Stimulated activated CD4-positive, alpha-beta T cell treated with anti-CD3 and anti-CD28 coated beads, Interleukin-1b, Interleukin-23, amount 100 ng/mL, for 4 hours (primary cell): ENCODE data around the gene SMIM43.
"Not testable (repeated sequence)": the region's sequence is repeated elsewhere in the genome, so short reads cannot be mapped to it uniquely, and the experiment has no call there.

Experiments
- DNase-seq, 2 donors: peaks; one replicate each; pipeline ENCODE4 v3.0.0-alpha.2; 2020; ENCODE audit warnings: low read depth in 2 of 2

Gene SMIM43

DNA sequence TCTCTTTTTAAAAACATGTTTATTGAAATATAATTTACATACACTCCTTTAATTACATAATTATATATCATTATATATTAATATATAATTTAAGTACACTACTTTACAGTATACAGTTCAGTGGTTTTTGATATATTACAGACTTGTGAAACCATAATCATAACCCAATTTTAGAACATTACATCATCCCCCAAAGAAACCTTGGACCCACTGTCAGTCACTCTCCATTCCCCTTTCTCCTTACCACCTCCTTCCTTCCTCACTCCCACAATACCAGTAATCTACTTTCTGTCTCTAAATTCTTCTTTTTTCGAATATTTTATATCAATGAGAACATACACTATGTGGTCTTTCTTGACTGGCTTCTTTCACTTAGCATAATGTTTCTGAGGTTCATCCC lies 18.2 kb upstream of the SMIM43 start:
- DNase-seq, result no peak

GRCh38 chr4:121778991-121779628 lies 14.1 kb upstream of the SMIM43 start:
- no peak for DNase-seq

DNA sequence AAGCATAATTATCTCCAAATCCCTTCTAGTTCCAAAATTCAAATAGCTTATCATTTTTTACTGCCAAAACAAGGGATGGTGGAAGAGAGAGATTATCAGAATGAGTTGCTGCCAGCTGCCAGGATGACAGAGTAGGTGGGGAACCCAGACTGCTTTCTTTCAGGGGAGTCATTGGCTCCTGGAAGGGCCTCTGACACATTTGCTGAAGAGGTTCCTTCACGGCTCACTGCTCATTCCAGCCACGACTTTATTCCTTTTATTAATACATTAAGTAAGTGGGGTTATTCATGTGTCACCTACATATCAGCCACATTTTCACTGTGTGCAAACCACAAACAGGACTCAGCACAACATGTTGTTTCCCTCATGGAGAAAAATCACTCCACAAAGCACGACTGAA lies 12.7 kb upstream of the SMIM43 start:
- no peak for DNase-seq

DNA sequence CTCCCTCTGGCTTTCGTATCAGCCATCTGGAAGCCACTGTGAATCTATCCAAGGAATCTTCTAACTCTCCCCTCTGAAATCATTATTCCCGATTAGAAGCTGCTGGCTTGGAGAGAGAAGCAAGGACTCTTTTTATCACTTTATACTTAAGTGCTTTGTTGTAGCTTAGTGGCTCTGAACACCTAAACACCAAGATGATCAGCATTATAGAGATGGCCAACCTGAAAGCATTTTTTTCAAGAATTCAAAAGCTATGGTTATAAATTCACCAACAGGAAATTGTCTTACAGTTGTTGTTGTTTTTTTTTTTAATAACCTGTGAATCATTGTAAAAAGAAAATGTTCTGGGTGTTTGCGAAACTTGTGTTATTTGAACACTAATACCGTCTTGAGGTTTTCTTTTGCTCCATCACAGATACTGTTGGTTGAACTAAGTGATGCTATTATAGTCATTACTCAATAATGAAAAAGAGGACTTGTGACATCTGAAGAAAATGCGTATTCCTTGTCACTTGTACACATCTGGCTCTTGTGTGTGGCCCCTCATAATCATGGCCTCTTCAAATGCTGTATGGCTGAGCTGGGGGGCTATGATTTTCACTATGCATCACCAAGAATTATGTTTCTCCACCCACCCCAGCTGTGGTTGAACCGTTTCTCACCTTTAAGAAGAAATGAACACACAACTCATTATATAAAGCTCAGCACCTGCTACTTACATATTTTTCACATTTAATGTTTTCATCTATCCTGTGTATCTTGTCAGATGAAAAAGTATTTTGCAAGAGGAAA lies 11.8 kb upstream of the SMIM43 start:
- no peak for DNase-seq

- no peak for DNase-seq
These were observed 8.9 kb upstream of the SMIM43 start for GRCh38 chr4:121773883-121774282.

DNA sequence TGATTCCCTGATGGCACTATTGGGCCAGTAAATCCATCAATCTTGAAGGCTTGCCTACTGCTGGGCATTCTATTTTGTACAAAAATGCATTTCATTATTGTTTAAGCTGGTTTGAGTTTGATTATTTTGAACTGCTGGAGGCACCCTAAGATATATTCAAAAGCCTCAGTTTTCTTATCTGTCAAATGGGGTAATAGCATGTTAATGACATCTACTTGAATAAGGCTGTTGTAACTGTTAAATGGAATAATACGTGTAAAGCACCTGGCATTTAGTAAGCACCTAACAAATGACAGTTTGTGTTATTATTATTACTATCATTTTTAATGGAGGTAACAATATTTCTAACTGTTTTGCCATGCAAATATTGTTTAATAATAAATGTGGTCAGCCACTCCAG lies 6.9 kb upstream of the SMIM43 start:
- DNase-seq, result no peak

DNA sequence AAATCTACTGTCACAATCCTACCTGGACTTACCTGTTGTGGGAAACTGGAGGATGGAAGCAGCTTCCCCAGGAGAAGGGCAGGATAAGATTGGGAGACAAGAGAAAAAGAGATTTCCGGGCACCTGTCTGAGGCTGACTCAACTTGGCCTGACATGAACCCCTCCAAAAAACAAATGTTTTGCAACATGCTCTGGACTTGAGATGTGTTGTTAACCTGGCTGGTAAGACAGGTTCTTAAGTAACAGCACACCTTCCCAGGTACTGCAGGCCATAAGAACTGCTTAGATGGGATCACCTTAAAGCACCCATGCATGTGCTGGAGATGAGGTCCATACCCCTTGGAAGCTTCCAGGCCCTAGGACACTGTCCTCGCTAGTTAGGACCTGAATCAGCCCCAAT lies 4.4 kb upstream of the SMIM43 start:
- DNase-seq, result no peak

GRCh38 chr4:121767166-121767565 lies 2.2 kb upstream of the SMIM43 start:
- DNase-seq, result no peak

DNA sequence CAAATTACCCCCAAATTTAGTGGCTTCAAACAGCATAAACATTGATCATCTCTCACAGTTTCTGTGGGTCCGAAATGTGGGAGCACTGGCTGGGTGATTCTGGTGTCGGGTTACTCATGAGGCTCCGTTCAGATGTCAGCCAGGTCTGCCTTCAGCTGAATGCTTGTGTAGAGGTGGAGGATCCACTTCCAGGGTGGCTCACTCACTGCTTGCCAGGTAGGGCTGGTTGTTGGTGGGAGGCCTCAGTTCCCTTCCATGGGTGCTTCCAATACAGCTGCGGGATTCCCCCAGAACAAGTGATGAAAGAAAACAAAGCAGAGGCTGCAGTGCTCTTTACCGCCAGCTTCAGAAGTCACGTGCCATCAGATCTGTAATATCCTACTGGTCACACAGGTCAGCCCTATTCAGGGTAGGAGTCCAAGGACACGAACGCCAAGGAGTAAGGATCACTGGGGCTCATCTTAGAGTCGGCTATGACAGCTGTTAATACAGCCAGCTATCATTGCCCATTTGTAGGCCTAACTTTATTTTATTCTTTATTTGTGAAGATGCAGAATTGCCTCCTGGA lies 1.1 kb upstream of the SMIM43 start:
- DNase-seq, result no peak

GRCh38 chr4:121765368-121765705 lies 373 bp upstream of the SMIM43 start:
- DNase-seq, result no peak

DNA sequence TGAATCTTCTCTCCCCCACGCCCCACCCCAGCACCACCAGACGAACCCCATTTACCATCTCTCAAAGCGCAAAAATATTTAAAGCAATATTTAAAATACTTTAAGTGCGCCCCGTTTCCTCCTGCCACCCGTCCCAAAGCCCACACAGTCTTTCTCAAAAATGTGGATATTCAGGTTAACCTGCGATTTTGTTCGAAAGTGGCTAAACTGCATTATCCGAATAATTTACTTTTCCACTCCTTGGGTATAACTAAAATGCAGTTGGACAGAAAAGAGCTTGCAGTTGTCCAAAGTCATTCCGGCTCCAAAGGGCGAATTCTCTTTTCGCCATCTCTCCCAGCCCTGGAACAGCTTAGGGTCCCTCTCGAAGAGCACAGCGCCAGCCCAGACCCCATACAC lies 662 bp downstream of the SMIM43 start:
- no peak for DNase-seq

DNA sequence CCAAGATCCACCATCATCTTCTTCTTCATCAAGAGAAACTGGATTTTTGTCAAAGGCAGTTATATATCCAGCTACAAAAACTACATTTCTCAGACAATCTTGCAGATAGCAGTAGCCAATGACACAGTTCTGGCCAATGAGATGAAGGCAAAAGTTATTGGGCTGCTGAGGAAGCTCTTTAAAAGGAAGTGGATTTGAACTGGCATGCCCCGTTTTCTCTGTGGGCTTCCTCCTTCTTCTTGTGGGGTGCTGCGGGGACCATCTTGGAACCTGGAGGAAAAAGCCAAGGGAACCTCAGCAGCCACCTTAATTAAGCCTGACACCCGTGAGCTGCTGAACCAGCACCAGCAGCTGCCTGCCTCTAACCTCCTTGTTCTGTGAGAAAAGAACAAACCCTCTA lies 4.8 kb downstream of the SMIM43 start:
- no peak for DNase-seq

GRCh38 chr4:121758925-121759568 lies 5.9 kb downstream of the SMIM43 start:
- DNase-seq, result no peak

GRCh38 chr4:121752142-121752541 lies 12.8 kb downstream of the SMIM43 start:
- DNase-seq, result not testable (repeated sequence)

DNA sequence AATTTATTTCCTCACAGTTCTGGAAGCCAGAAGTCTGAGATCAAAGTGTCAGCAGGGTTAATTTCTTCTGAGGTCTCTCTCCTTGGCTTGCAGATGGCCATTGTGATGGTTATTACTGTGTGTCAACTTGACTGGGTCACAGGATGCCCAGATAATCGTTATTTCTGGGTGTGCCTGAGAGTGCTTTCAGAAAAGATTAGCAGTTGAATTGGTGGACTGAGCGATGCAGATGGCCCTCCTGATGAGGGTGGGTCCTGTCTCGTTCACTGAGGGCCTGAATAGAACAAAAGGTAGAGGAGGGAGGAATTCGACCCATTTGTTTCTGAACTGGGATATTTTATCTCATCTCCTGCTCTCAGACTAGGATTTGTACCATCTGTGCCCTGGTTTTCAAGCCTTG lies 15.7 kb downstream of the SMIM43 start:
- DNase-seq, result no peak

DNA sequence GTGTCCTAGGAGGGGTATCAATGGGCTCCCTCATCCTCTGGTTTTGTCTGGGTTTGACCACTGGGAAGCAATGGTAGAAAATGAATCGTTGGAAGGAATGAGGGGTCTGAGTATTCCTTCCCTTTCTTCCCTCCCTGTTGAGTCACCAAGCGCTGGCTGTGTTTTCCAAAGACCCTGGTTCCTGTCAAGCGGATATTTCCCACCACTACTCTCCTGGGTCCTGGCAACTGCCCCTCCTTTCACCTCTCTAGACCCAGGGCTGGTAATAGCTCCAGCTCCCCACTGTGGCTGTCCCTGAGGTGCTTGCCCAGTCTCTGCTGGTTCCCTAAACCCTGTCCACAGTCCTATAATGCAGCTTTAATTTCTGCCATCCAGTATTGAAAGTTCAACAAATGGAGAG lies 22.2 kb downstream of the SMIM43 start:
- DNase-seq, result no peak

DNA sequence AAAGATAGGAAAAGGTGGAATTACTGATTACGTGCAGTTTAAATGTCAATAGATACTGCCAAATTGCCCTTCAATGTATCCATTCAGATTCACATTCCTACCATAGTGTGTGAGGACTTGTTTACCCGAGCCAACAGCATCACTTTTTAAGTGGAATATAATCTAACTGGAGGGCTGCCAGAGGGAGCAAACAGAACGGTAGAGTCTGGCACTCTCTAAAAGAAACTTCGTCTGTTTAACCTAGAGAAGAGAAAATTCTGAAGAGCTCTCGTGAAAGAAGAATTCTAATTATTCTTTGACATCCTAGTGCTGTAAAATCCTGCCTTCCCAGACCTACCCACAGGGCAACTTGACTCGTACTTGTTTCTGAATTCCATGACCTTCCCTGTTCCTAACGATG lies 23.2 kb downstream of the SMIM43 start:
- no peak for DNase-seq

- no peak for DNase-seq
These were observed 24.1 kb downstream of the SMIM43 start for GRCh38 chr4:121740796-121741409.

DNA sequence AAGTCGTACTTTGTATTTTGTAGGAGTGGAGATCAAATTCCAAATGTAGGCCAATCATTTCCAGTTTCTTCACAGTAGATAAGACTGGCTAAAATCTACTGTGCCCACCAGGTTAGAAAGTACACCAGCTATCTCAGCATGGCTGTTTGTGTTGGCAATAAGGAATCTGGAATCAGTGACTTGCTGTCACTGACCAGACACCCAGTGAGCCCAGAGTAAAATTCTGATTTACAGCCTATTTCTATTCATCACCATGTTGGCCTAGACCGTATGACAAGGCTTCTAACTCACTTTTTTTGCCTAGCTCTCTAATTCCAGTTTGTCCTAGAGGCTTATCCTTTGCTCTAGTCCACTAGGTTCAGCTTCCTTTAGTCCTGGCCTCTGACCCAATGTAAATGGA lies 25.4 kb downstream of the SMIM43 start:
- no peak for DNase-seq

DNA sequence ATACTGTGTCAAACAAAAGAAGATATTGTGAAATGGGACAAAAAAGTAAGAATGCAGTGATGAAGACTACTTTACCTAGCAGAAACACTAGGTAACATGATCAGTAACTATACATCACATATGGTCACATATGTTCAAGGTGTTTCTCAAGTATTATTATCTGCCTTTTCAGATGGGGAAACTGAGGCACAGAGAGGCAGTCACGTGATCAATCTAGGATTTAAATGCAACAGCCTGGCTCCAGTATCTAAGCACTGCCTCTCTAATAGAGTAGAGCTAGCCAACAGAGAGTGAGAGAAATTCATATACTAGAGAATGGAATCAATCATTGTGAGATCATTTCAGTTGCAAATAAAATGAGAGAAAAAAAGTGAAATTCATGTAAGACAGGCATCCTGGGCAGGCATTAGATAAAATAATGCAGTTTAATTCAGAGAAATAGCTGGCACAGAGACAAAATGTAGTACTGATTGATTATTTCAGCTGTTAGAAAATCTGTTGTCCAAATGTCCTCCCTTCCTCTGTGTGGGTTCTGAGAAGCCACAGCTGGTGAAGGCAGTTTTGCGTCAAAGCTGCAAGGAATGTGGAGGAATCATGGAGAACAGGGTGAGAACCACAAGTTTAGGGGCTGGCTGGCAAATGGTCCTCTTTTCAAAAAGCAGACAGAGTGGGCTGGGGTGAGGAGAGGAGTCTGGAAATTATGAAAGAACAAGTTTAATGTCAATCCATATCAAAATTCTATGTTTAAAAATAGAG lies 26.0 kb downstream of the SMIM43 start:
- DNase-seq, result no peak

DNA sequence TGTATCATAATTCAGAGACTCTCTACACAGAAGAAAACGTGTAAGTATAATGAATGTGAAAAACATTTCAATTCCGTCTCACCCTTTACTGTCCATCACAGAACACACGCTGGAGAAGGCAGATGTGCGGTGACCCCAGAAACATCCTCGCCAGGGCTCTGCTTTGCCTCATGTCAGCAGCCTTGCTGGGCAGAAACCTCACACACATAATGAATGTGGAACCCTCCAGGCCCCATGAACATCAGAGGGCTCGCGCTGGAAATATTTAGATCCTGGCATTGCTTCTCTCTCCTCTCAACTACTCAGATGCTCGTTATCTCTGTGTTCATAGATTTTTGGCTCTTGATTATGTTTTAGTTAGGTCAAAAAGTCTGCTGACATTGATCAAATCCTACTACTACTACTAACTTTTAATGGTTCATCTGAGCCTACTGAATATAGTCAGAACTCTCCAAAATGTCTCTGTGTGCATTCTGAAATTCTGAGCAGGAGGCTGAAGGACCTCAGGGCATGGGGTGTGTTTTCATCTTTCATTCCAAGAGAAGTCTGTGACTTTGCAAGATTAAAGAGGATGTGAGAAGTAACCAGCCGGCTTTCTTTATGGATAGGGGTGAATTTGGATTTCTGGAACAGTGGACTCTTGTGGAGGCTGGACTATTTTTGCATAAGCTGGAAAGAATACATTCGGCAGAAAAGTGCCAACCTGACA lies 27.0 kb downstream of the SMIM43 start:
- DNase-seq, result no peak
